ENCODE results near the gene RAP1GAP2.

Gene RAP1GAP2

DNA sequence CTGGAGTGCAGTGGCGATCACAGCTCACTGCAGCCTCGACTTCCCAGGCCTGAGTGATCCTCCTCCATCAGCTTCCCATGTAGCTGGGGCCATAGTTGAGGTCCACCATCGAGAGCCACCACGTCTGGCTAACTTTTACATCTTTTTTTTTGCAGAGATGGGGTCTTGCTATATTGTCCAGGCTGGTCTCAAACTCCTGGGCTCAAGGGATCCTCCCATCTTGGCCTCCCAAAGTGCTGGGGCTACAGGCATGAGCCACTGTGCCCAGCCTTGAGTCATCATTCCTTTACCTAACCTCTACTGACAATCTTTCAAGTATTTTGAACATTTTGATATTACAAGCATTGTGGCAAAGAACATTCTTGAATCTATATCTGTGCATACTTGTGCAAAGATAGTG is 37.4 kb upstream of the RAP1GAP2 start:
- Histone ChIP-seq H4K20me1 (ENCODE audit: insufficient read depth, low read length) (no peaks in the 10 kb centered on the region), H3K27me3 (ENCODE audit: insufficient read depth, low read length) (no peaks in the 10 kb centered on the region; the same call in 1 of the 2 replicates), H3K27ac (ENCODE audit: low read depth, low read length, poor library complexity, severe bottlenecking) (no peak overlapping the region), H3K4me3 (ENCODE audit: low read depth, low read length, poor library complexity, severe bottlenecking) (no peak overlapping the region), H3K79me2 (ENCODE audit: insufficient read depth, low read length) (no peaks in the 10 kb centered on the region), H3K4me1 (ENCODE audit: insufficient read depth, low read length, severe bottlenecking) (no peaks in the 10 kb centered on the region), H3K36me3 (ENCODE audit: insufficient read depth, low read length) (no peaks in the 10 kb centered on the region), H3K9me2 (ENCODE audit: low read depth, low read length) (no peaks in the 10 kb centered on the region), H3F3A (ENCODE audit: insufficient read depth, low read length) (no peaks in the 10 kb centered on the region), H3K4me2 (ENCODE audit: low read length) (no peak overlapping the region), H2AFZ (ENCODE audit: low read length) (no peak overlapping the region), H3K9ac (ENCODE audit: low read length) (no peak overlapping the region), H3K9me3 (ENCODE audit: low read length) (no peaks in the 10 kb centered on the region)
- TF ChIP-seq, protein P1, sequence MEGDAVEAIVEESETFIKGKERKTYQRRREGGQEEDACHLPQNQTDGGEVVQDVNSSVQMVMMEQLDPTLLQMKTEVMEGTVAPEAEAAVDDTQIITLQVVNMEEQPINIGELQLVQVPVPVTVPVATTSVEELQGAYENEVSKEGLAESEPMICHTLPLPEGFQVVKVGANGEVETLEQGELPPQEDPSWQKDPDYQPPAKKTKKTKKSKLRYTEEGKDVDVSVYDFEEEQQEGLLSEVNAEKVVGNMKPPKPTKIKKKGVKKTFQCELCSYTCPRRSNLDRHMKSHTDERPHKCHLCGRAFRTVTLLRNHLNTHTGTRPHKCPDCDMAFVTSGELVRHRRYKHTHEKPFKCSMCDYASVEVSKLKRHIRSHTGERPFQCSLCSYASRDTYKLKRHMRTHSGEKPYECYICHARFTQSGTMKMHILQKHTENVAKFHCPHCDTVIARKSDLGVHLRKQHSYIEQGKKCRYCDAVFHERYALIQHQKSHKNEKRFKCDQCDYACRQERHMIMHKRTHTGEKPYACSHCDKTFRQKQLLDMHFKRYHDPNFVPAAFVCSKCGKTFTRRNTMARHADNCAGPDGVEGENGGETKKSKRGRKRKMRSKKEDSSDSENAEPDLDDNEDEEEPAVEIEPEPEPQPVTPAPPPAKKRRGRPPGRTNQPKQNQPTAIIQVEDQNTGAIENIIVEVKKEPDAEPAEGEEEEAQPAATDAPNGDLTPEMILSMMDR (IDR thresholded peaks at IDR 0.05; ENCODE audit: low read length): no peak
- TF ChIP-seq EZH2 (IDR thresholded peaks at IDR 0.05; ENCODE audit: borderline replicate concordance, low read length): no peak

DNA sequence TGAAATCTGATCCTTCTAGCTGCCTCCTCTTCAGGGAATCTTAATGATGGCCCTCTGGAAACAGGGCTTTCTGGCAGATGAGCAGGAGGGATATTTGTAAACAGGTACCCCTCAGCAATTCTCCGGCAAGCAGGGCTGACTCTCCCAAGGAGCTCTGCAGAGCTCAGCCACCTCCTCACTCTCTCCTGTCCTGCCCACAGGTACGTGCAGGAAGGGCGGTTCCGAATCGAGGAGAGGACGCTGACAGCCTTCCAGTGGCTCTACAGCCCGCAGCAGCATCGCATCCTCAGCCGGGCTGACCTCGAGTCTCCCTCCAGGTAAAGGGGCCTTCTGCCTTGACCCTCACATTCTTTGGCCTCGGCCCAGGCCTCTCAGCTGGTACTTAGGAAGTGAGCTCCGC is 26.1 kb upstream of the RAP1GAP2 start:
- no peak overlapping the region for H3K4me3 ChIP-seq (ENCODE audit: low read depth, low read length, poor library complexity, severe bottlenecking)
- H3K27ac ChIP-seq (ENCODE audit: low read depth, low read length, poor library complexity, severe bottlenecking): no peak overlapping the region
- TF ChIP-seq EZH2 (IDR thresholded peaks at IDR 0.05; ENCODE audit: borderline replicate concordance, low read length): no peak
- TF ChIP-seq, protein P1 (IDR thresholded peaks at IDR 0.05; ENCODE audit: low read length): no peak
- H3K9me3 ChIP-seq (ENCODE audit: low read length): no peaks in the 10 kb centered on the region
- H3K9ac ChIP-seq (ENCODE audit: low read length): no peak overlapping the region
- H3K36me3 ChIP-seq (ENCODE audit: insufficient read depth, low read length): no peaks in the 10 kb centered on the region
- H3K79me2 ChIP-seq (ENCODE audit: insufficient read depth, low read length): no peaks in the 10 kb centered on the region
- H3F3A ChIP-seq (ENCODE audit: insufficient read depth, low read length): no peaks in the 10 kb centered on the region
- H3K27me3 ChIP-seq (ENCODE audit: insufficient read depth, low read length): no peaks in the 10 kb centered on the region
- H2AFZ ChIP-seq (ENCODE audit: low read length): no peak overlapping the region
- H3K9me2 ChIP-seq (ENCODE audit: low read depth, low read length): no peaks in the 10 kb centered on the region
- no peak overlapping the region for H3K4me2 ChIP-seq (ENCODE audit: low read length)
- no peaks in the 10 kb centered on the region for H4K20me1 ChIP-seq (ENCODE audit: insufficient read depth, low read length)
- no peaks in the 10 kb centered on the region for H3K4me1 ChIP-seq (ENCODE audit: insufficient read depth, low read length, severe bottlenecking)

DNA sequence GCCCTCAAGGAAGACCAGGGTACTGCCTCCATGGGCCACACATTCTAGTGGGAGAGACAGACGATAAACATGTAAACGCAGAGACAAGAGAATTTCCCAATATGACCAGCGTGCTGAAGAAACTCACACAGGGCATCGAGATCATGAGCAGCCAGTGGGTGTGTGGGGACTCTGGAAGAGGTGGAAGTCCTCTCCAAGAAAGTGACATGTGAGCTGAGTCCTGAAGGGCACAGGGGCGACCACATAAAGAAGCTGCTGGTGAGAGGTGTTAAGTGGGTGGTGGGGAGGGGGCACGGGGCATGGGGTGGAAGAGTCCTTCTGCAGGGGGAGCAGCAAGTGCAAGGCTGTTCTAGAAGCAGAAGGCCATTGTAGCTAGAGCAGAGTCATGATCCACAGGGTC is 21.0 kb upstream of the RAP1GAP2 start:
- H3K9me3 ChIP-seq (ENCODE audit: low read length): no peaks in the 10 kb centered on the region
- no peak overlapping the region for H3K4me2 ChIP-seq (ENCODE audit: low read length)
- no peaks in the 10 kb centered on the region for H4K20me1 ChIP-seq (ENCODE audit: insufficient read depth, low read length)
- no peaks in the 10 kb centered on the region for H3K4me1 ChIP-seq (ENCODE audit: insufficient read depth, low read length, severe bottlenecking)
- no peak overlapping the region for H3K9ac ChIP-seq (ENCODE audit: low read length)
- H3K36me3 ChIP-seq (ENCODE audit: insufficient read depth, low read length): no peaks in the 10 kb centered on the region
- H3K4me3 ChIP-seq (ENCODE audit: low read depth, low read length, poor library complexity, severe bottlenecking): no peak overlapping the region
- H3F3A ChIP-seq (ENCODE audit: insufficient read depth, low read length): no peaks in the 10 kb centered on the region
- no peaks in the 10 kb centered on the region for H3K9me2 ChIP-seq (ENCODE audit: low read depth, low read length)
- TF ChIP-seq, protein P1 (IDR thresholded peaks at IDR 0.05; ENCODE audit: low read length): no peak
- TF ChIP-seq EZH2 (IDR thresholded peaks at IDR 0.05; ENCODE audit: borderline replicate concordance, low read length): no peak
- H3K27me3 ChIP-seq (ENCODE audit: insufficient read depth, low read length): no peaks in the 10 kb centered on the region
- H3K27ac ChIP-seq (ENCODE audit: low read depth, low read length, poor library complexity, severe bottlenecking): no peak overlapping the region
- H3K79me2 ChIP-seq (ENCODE audit: insufficient read depth, low read length): no peaks in the 10 kb centered on the region
- H2AFZ ChIP-seq (ENCODE audit: low read length): no peak overlapping the region

Data from OCI-LY1 (cell line).